GM12801 (cell line): ENCODE results near the gene MEIKIN.

Experiments used
- CTCF ChIP-seq: IDR thresholded peaks from one replicate; pipeline ENCODE4 v1.5.1; 2011; ENCODE audit warnings: control low read depth; ENCODE audit not compliant: insufficient read length; ENCODE audit errors: extremely low read depth

Gene MEIKIN

GRCh38 chr5:131786036-131786435 is 159.4 kb downstream of the MEIKIN start:
- no peak for TF ChIP-seq CTCF

- TF ChIP-seq CTCF: no peak
Observed at GRCh38 chr5:131783874-131784273, 161.6 kb downstream of the MEIKIN start.

DNA sequence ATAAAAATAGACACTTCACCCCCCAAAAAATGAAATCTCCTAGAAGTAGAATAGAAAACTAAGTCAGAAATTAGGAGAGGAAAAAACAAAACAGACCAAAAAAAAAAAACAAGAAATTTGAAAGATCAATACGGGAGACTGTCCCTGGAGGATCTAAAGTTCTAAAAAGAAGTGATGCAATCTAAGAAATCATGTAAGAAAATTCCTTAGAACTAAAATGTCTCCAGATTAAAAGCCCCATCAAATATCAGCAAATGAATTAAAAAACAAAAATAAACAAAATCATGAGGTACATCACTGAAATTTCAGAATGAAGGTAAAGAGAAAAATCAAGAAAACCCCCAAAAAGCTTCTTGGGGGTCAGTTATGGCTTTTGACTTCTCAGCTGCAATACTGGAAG is 162.1 kb downstream of the MEIKIN start:
- TF ChIP-seq CTCF: no peak

GRCh38 chr5:131782717-131783116 is 162.7 kb downstream of the MEIKIN start:
- TF ChIP-seq CTCF: no peak

- TF ChIP-seq CTCF: no peak
Observed at GRCh38 chr5:131776450-131776849, 169.0 kb downstream of the MEIKIN start.

DNA sequence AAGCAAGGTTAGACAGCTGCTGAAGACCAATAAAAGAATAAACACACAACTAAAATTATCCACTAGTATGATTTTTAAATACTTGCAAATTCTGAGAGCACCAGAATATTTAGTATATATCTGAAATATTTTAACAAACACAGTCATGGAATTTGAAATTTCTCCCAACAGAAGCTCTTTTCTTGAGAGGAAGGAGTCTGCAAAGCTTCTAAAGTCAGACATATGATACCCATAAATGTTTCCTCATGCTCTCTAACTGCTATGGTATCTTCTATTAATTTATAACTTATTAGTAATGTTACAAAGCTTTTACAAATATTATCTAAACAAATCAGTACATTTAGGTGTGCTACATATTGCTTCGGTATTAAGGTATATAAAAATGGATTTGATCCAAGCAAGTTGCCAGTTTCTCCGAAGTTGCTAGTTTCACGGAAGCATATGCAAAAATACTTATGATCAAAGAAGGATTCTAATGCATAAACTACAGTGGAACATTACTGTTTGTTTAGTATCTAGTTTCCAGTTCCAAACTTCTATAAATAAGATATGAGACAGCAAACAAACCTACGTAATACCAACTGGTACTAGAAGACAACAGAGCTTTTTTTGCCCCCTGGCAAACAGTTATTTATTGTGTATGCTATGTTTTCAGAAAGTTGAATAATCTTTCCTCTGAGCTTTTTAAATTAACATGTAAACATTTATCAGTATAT is 170.7 kb downstream of the MEIKIN start:
- no peak for TF ChIP-seq CTCF

- TF ChIP-seq CTCF: no peak
Observed at GRCh38 chr5:131773805-131774204, 171.7 kb downstream of the MEIKIN start.
